Measurements from ENCODE around the gene PLEKHH2.
A peak's percentile ranks its signal among the peaks of the same experiment; 100 is the strongest.

GRCh38 chr2:43758739-43759138 is 121.7 kb downstream of the PLEKHH2 start:
- TF ChIP-seq CTCF (IDR thresholded peaks at IDR 0.05) (no peak), POLR2AphosphoS5 (IDR thresholded peaks at IDR 0.05) (peak in 1 of 3 donors; percentile 58), POLR2A (IDR thresholded peaks at IDR 0.05) (no peak)

Measured in breast epithelium (tissue), 3 donors.